DMS79 (cell line): Measurements from ENCODE around the gene NHLRC4.

Experiments used
- DNase-seq: peaks from one replicate; lab custom pipeline; 2025; lab: John Stamatoyannopoulos, UW

The NHLRC4 gene

GRCh38 chr16:598823-599739, 32.3 kb downstream of the NHLRC4 start:
- no peak for DNase-seq

- DNase-seq, result no peak
These were observed 34.0 kb downstream of the NHLRC4 start for GRCh38 chr16:600781-601180.

- no peak for DNase-seq
These were observed 37.1 kb downstream of the NHLRC4 start for GRCh38 chr16:603933-604332.

GRCh38 chr16:606656-607307, 40.0 kb downstream of the NHLRC4 start:
- DNase-seq, result no peak

- DNase-seq, result peak; percentile 27
These were observed 41.2 kb downstream of the NHLRC4 start for GRCh38 chr16:608019-608418.

- DNase-seq, result no peak
These were observed 42.5 kb downstream of the NHLRC4 start for GRCh38 chr16:609316-609715.

GRCh38 chr16:609984-610383, 43.2 kb downstream of the NHLRC4 start:
- no peak for DNase-seq

- no peak for DNase-seq
These were observed 43.9 kb downstream of the NHLRC4 start for GRCh38 chr16:610513-611381.

- DNase-seq, result no peak
These were observed 48.3 kb downstream of the NHLRC4 start for GRCh38 chr16:615122-615521.

- DNase-seq, result no peak
These were observed 50.2 kb downstream of the NHLRC4 start for GRCh38 chr16:616733-617586.

GRCh38 chr16:617855-618254, 51.0 kb downstream of the NHLRC4 start:
- no peak for DNase-seq
